K562 (cell line): ENCODE results near the gene MYO16. TPM values are rescaled to one million over a fixed set of nuclear protein-coding genes. Genes with fewer than 3 reads are reported as not detected.

Experiments
- ATAC-seq: fragments of 200-7000 bp; cut with Tn5 transposase; 3 replicates; pipeline ENCODE4 v1.9.1; 2020; ENCODE audit warnings: moderate library complexity
- BruUV-seq: library from RNA; stranded (reverse); fragments of 400-500 nt; replicated peaks from 2 replicates; lab custom pipeline; 2021; lab: Mats Ljungman, UMichigan
- CTCF ChIA-PET: fragments of 300-600 bp; formaldehyde crosslinking; extraction: SDS; loops from one replicate; lab custom pipeline; 2021; ENCODE audit warnings: low intra/inter-chr PET ratio; lab: Yijun Ruan, JAX
- POLR2A ChIA-PET: fragments of 300-600, 350-650 bp; sonication (Branson Sonifier 250); formaldehyde crosslinking; extraction: SDS; loops from one replicate; lab custom pipeline; 2021; ENCODE audit warnings: antibody characterized with exemption, inconsistent platforms; lab: Yijun Ruan, JAX
- DNase-seq, 4 experiments: peaks; one replicate each; pipeline versions ENCODE4 v3.0.0 to v3.0.0-alpha.2; 2011 to 2018; ENCODE audit warnings: low spot score in 3 of 4, mixed read lengths in 3 of 4; ENCODE audit errors: extremely low read depth in 1 of 4
- FAIRE-seq: peaks from 2 replicates; lab custom pipeline; 2011; peaks lifted over from hg19 to GRCh38; lab: Jason Lieb, UNC
- H2AFZ ChIP-seq: 2 replicates; pipeline ENCODE4 v1.6.0; 2011; ENCODE audit warnings: low read depth, low read length, control low read depth, inconsistent platforms
- H3K27ac ChIP-seq: fragments of 200-600 bp; 3 replicates; pipeline ENCODE4 v1.8.0; 2011; ENCODE audit warnings: low read depth, mild to moderate bottlenecking, control low read depth, inconsistent platforms, low read length, moderate library complexity, mixed read lengths; ENCODE audit errors: extremely low read depth
- H3K27me3 ChIP-seq, 2 experiments: fragments of 300-600 bp in 1 of 2; 2 replicates in 1 of 2; 3 replicates in 1 of 2; pipeline versions ENCODE4 v1.6.0 to v1.8.0; 2011; ENCODE audit warnings: inconsistent platforms in 2 of 2, low read length in 2 of 2, mild to moderate bottlenecking in 1 of 2, mixed read lengths in 1 of 2, moderate library complexity in 1 of 2; ENCODE audit not compliant: control insufficient read depth in 2 of 2, insufficient read depth in 2 of 2
- H3K36me3 ChIP-seq: fragments of 300-600 bp; 3 replicates; pipeline ENCODE4 v1.8.0; 2011; ENCODE audit warnings: mild to moderate bottlenecking, low read length, inconsistent platforms; ENCODE audit not compliant: control insufficient read depth, insufficient read depth
- H3K4me1 ChIP-seq, 2 experiments: fragments of 200-600 bp in 1 of 2; replicated peaks in 1 of 2; 2 replicates in 1 of 2; 3 replicates in 1 of 2; pipeline versions ENCODE4 v1.5.1 to v1.8.0; 2011; ENCODE audit warnings: inconsistent platforms in 2 of 2, low read length in 2 of 2, mild to moderate bottlenecking in 1 of 2, mixed read lengths in 1 of 2, moderate library complexity in 1 of 2; ENCODE audit not compliant: control insufficient read depth in 2 of 2, insufficient read depth in 2 of 2
- H3K4me2 ChIP-seq: 2 replicates; pipeline ENCODE4 v1.6.1; 2011; ENCODE audit warnings: low read length, control low read depth, inconsistent platforms, mixed read lengths; ENCODE audit not compliant: insufficient read depth
- H3K4me3 ChIP-seq: fragments of 200-600 bp; sonication (generic), shearing (Covaris generic); 2 replicates; pipeline ENCODE4 v1.5.1; 2016; ENCODE audit warnings: control low read depth, inconsistent platforms
- H3K79me2 ChIP-seq: fragments of 200-600 bp; 3 replicates; pipeline ENCODE4 v1.8.0; 2011; ENCODE audit warnings: low read length, inconsistent platforms; ENCODE audit not compliant: control insufficient read depth, insufficient read depth
- H3K9ac ChIP-seq, 2 experiments: 2 replicates each; pipeline versions ENCODE4 v1.6.0 to v1.6.1; 2011; ENCODE audit warnings: low read depth in 2 of 2, low read length in 2 of 2, control low read depth in 1 of 2, inconsistent platforms in 1 of 2, mild to moderate bottlenecking in 1 of 2, mixed read lengths in 1 of 2; ENCODE audit not compliant: insufficient read depth in 1 of 2
- H3K9me1 ChIP-seq: one replicate; pipeline ENCODE4 v1.6.0; 2011; ENCODE audit warnings: inconsistent platforms, mild to moderate bottlenecking, low read length, moderate library complexity; ENCODE audit not compliant: control insufficient read depth, insufficient read depth
- H3K9me3 ChIP-seq: replicated peaks from 2 replicates; pipeline ENCODE4 v1.5.1; 2011; ENCODE audit warnings: low read depth, low read length, inconsistent platforms; ENCODE audit not compliant: control insufficient read depth, insufficient read depth
- H4K20me1 ChIP-seq: replicated peaks from 2 replicates; pipeline ENCODE4 v1.6.1; 2011; ENCODE audit warnings: low read length, inconsistent platforms, mixed read lengths; ENCODE audit not compliant: control insufficient read depth, insufficient read depth
- ARID1B ChIP-seq: fragments of 450-650 bp; IDR thresholded peaks from 2 replicates; pipeline ENCODE4 v1.6.1; 2016; ENCODE audit warnings: antibody characterized with exemption, mild to moderate bottlenecking, inconsistent platforms
- CBX8 ChIP-seq: fragments of 200-600 bp; sonication (generic); IDR thresholded peaks from 2 replicates; pipeline ENCODE4 v1.6.1; 2012; ENCODE audit warnings: borderline replicate concordance, mixed run types, low read depth, mild to moderate bottlenecking, moderate library complexity, mixed read lengths, low read length, control low read depth, inconsistent platforms; ENCODE audit not compliant: poor library complexity, severe bottlenecking; ENCODE audit errors: extremely low read depth
- HDAC1 ChIP-seq, 2 experiments: fragments of 450-650 bp; IDR thresholded peaks; 2 replicates each; pipeline ENCODE4 v1.6.1; 2016 to 2017; ENCODE audit warnings: inconsistent platforms in 1 of 2, mild to moderate bottlenecking in 1 of 2, moderate library complexity in 1 of 2
- HDAC8 ChIP-seq: fragments of 450-650 bp; IDR thresholded peaks from 2 replicates; pipeline ENCODE4 v1.6.1; 2016; ENCODE audit warnings: mild to moderate bottlenecking, missing genetic modification characterization, moderate library complexity, missing compliant biosample characterization
- HIVEP1 ChIP-seq: fragments of 250-450 bp; sonication (Bioruptor Pico); IDR thresholded peaks from 2 replicates; pipeline ENCODE4 v1.4.0; 2020; ENCODE audit warnings: mild to moderate bottlenecking
- LCOR ChIP-seq: sonication (generic); formaldehyde crosslinking; IDR thresholded peaks from 2 replicates; pipeline ENCODE4 v1.8.0; 2022; ENCODE audit warnings: mild to moderate bottlenecking, missing genetic modification reagents
- MEF2A ChIP-seq: IDR thresholded peaks from 2 replicates; pipeline ENCODE4 v1.6.1; 2011; ENCODE audit warnings: low read depth, mild to moderate bottlenecking, low read length, moderate library complexity; ENCODE audit not compliant: control insufficient read depth
- MEF2D ChIP-seq: conservative IDR thresholded peaks from 2 replicates; pipeline ENCODE4 v1.6.1; 2016; ENCODE audit warnings: low read depth, missing genetic modification characterization, missing compliant biosample characterization
- POLR2AphosphoS5 ChIP-seq: IDR thresholded peaks from 2 replicates; pipeline ENCODE4 v1.6.1; 2011; ENCODE audit warnings: mild to moderate bottlenecking, low read depth, low read length, moderate library complexity; ENCODE audit not compliant: control insufficient read depth, insufficient read depth
- PTBP1 ChIP-seq: fragments of 200-400 bp; formaldehyde crosslinking; IDR thresholded peaks from 2 replicates; pipeline ENCODE4 v1.6.1; 2017; ENCODE audit warnings: low read depth, low read length
- RBM34 ChIP-seq: fragments of 200-400 bp; formaldehyde crosslinking; IDR thresholded peaks from 2 replicates; pipeline ENCODE4 v1.6.1; 2018; ENCODE audit warnings: low read length, borderline replicate concordance; ENCODE audit not compliant: insufficient read depth
- TEAD2 ChIP-seq: fragments of 450-650 bp; IDR thresholded peaks from 2 replicates; pipeline ENCODE4 v1.6.1; 2016; ENCODE audit warnings: missing genetic modification characterization, control low read depth, missing compliant biosample characterization
- ZKSCAN1 ChIP-seq: fragments of 150-350 bp; IDR thresholded peaks from 2 replicates; pipeline ENCODE4 v1.6.1; 2016; ENCODE audit warnings: low read depth, low read length
- ZKSCAN3 ChIP-seq: fragments of 250-450 bp; sonication (Bioruptor Pico); IDR thresholded peaks from 2 replicates; pipeline ENCODE4 v1.4.0; 2020
- WGBS: fragments of 100-300 bp; shearing (Covaris generic); methylation state at CpG from one replicate; pipeline ENCODE4 v1.1.6; 2016; ENCODE audit warnings: low coverage, mixed read lengths; ENCODE audit not compliant: insufficient coverage; ENCODE audit errors: missing lambda C conversion rate; 5-methylcytosine and 5-hydroxymethylcytosine counted together
- in situ Hi-C: fragments of 300-500 bp; cut with MboI; formaldehyde crosslinking; loops from 4 replicates; pipeline ENCODE4 v1.15.0; 2018; ENCODE audit warnings: inconsistent platforms, mixed read lengths
- intact Hi-C: fragments of 100-400 bp; cut with micrococcal nuclease; formaldehyde crosslinking; loops from 2 replicates; pipeline ENCODE4 v1.14.2; 2022
- polyA plus RNA-seq, 8 experiments: library from polyadenylated mRNA; depleted of rRNA in 4 of 8; stranded (reverse) in 5 of 8; unstranded in 3 of 8; fragments of >200 nt; fragmentation: Nextera tagmentation in 2 of 8; fragmentation: Illumina TruSeq in 1 of 8; extraction: Ambion mirVana in 2 of 8; extraction: Trizol in 1 of 8; gene quantifications; 2 replicates each; pipeline versions ENCODE4 v1.2.1 to v1.2.3, GENCODE V29; 2011 to 2014; ENCODE audit warnings: inconsistent platforms in 1 of 8, missing spikeins in 1 of 8
- total RNA-seq, 7 experiments: library from RNA; depleted of rRNA in 6 of 7; stranded (reverse); fragments of >200 nt in 6 of 7; fragmentation: Illumina TruSeq in 2 of 7; extraction: Trizol in 2 of 7; gene quantifications; 2 replicates each; pipeline versions ENCODE4 v1.2.1 to v1.2.3, GENCODE V29; 2011 to 2021; ENCODE audit warnings: low replicate concordance in 1 of 7
- TF ChIP-seq, protein P1 (sequence below): fragments of 450-650 bp; IDR thresholded peaks from 2 replicates; pipeline ENCODE4 v1.6.1; 2016; ENCODE audit warnings: antibody characterized with exemption

MYO16 gene
- total and polyA plus RNA-seq, 9 of the 15 experiments (the other 6 are each of a cell fraction or from before 2014, with no cell fraction given) = 4.3 to 45.7 (median 12.1) TPM

- DNase-seq = no peak
- H3K27ac ChIP-seq = no peak overlapping the region
- no peak for FAIRE-seq
- ChIA-PET POLR2A (no interaction called here), CTCF (no interaction called here)
- no peaks in the 10 kb centered on the region for H4K20me1 ChIP-seq
- H3K9ac ChIP-seq = no peak overlapping the region
- no peaks in the 10 kb centered on the region for H3K27me3 ChIP-seq
- H3K4me1 ChIP-seq = no peaks in the 10 kb centered on the region; a peak in 2 of 5 replicates
- no peaks in the 10 kb centered on the region for H3K9me1 ChIP-seq
- no peaks in the 10 kb centered on the region for H3K9me3 ChIP-seq
- no peaks in the 10 kb centered on the region for H3K79me2 ChIP-seq
- intact Hi-C loops (no loop called here), in situ Hi-C loops (no loop called here)
- H3K4me2 ChIP-seq = no peak overlapping the region
- H2AFZ ChIP-seq = no peak overlapping the region
- no peak overlapping the region for H3K4me3 ChIP-seq
- no peak for ATAC-seq
- 10% methylated on average over 2 of the region's 2 CpGs for WGBS
- BruUV-seq = no TSS peak
- no peaks in the 10 kb centered on the region for H3K36me3 ChIP-seq
- TF ChIP-seq CBX8 = no peak
- no peak for TF ChIP-seq LCOR
- TF ChIP-seq TEAD2 (tag) = no peak
- no peak for TF ChIP-seq POLR2AphosphoS5
- no peak for TF ChIP-seq MEF2A
- TF ChIP-seq, protein P1, sequence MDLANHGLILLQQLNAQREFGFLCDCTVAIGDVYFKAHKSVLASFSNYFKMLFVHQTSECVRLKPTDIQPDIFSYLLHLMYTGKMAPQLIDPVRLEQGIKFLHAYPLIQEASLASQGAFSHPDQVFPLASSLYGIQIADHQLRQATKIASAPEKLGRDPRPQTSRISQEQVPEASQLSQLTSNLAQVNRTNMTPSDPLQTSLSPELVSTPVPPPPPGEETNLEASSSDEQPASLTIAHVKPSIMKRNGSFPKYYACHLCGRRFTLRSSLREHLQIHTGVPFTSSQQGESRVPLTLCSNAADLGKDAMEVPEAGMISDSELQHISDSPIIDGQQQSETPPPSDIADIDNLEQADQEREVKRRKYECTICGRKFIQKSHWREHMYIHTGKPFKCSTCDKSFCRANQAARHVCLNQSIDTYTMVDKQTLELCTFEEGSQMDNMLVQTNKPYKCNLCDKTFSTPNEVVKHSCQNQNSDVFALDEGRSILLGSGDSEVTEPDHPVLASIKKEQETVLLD = no peak
- no peak for TF ChIP-seq MEF2D (tag)
- no peak for TF ChIP-seq ZKSCAN3 (CRISPR knock-in tag)
- no peak for TF ChIP-seq RBM34
- no peak for TF ChIP-seq ARID1B
- TF ChIP-seq HDAC1 (IDR thresholded peaks at IDR 0.05) = no peak
- TF ChIP-seq PTBP1 = no peak
- no peak for TF ChIP-seq HDAC8 (tag)
- no peak for TF ChIP-seq ZKSCAN1
- no peak for TF ChIP-seq HIVEP1
Observed at GRCh38 chr13:109211616-109212015, 582.2 kb downstream of the MYO16 start.
